Fibroblast of peridontal ligament (primary cell): ENCODE results near the gene ASIC5.
A peak's percentile ranks its signal among the peaks of the same experiment; 100 is the strongest.

Experiments
- DNase-seq: peaks from one replicate; pipeline ENCODE4 v3.0.0-alpha.2; 2010; ENCODE audit errors: extremely low read depth

Gene ASIC5

GRCh38 chr4:155881555-155881954 is 15.5 kb upstream of the ASIC5 start:
- no peak for DNase-seq

- no peak for DNase-seq
Observed at GRCh38 chr4:155879767-155880166, 13.7 kb upstream of the ASIC5 start.

- no peak for DNase-seq
Observed at GRCh38 chr4:155878611-155879010, 12.5 kb upstream of the ASIC5 start.

GRCh38 chr4:155877971-155878370 is 11.9 kb upstream of the ASIC5 start:
- no peak for DNase-seq

GRCh38 chr4:155875878-155876277 is 9.8 kb upstream of the ASIC5 start:
- DNase-seq, result no peak

GRCh38 chr4:155855897-155856296 is 10.2 kb downstream of the ASIC5 start:
- no peak for DNase-seq

GRCh38 chr4:155854582-155855226 is 11.4 kb downstream of the ASIC5 start:
- peak; percentile 61 for DNase-seq

- no peak for DNase-seq
Observed at GRCh38 chr4:155853189-155853588, 12.9 kb downstream of the ASIC5 start.

- DNase-seq, result no peak
Observed at GRCh38 chr4:155849042-155849441, 17.0 kb downstream of the ASIC5 start.

GRCh38 chr4:155846929-155847328 is 19.1 kb downstream of the ASIC5 start:
- DNase-seq, result no peak

- DNase-seq, result no peak
Observed at GRCh38 chr4:155842080-155842479, 24.0 kb downstream of the ASIC5 start.

GRCh38 chr4:155837203-155837796 is 28.8 kb downstream of the ASIC5 start:
- no peak for DNase-seq

GRCh38 chr4:155832664-155833063 is 33.4 kb downstream of the ASIC5 start:
- no peak for DNase-seq

- DNase-seq, result peak; percentile 80
Observed at GRCh38 chr4:155828628-155829027, 37.4 kb downstream of the ASIC5 start.

GRCh38 chr4:155822572-155822971 is 43.5 kb downstream of the ASIC5 start:
- no peak for DNase-seq

GRCh38 chr4:155820887-155821518 is 45.1 kb downstream of the ASIC5 start:
- DNase-seq, result peak; percentile 20

GRCh38 chr4:155819066-155819465 is 47.0 kb downstream of the ASIC5 start:
- DNase-seq, result peak; percentile 52

GRCh38 chr4:155818639-155819038 is 47.4 kb downstream of the ASIC5 start:
- DNase-seq, result peak; percentile 41

- DNase-seq, result peak; percentile 40
Observed at GRCh38 chr4:155811083-155811482, 55.0 kb downstream of the ASIC5 start.

GRCh38 chr4:155809835-155810234 is 56.2 kb downstream of the ASIC5 start:
- DNase-seq, result peak; percentile 94

- DNase-seq, result peak; percentile 89
Observed at GRCh38 chr4:155807021-155807420, 59.1 kb downstream of the ASIC5 start.

- DNase-seq, result peak; percentile 66
Observed at GRCh38 chr4:155805016-155805415, 61.1 kb downstream of the ASIC5 start.
